Measurements from ENCODE around the gene TMEM245.

TMEM245 gene

GRCh38 chr9:109119439-109120203 is at the start of gene TMEM245:
Gene TMEM245 (minus strand): TSS chr9:109119947. CDS start chr9:109119913, 34 bp downstream.
- peak; percentile 98 for DNase-seq (ENCODE audit: low spot score)

GRCh38 chr9:109168170-109168569 is 48.4 kb upstream of the TMEM245 start:
- DNase-seq (ENCODE audit: low spot score) = no peak

- no peak for DNase-seq (ENCODE audit: low spot score)
Measured at GRCh38 chr9:109167716-109168115, 48.0 kb upstream of the TMEM245 start.

- DNase-seq (ENCODE audit: low spot score) = no peak
Measured at GRCh38 chr9:109166771-109167601, 47.2 kb upstream of the TMEM245 start, which contains the start of gene FRRS1L. Gene FRRS1L (minus strand): TSS chr9:109167249. CDS start chr9:109167138, 111 bp downstream.

- no peak for DNase-seq (ENCODE audit: low spot score)
Measured at GRCh38 chr9:109166171-109166770, 46.5 kb upstream of the TMEM245 start.

GRCh38 chr9:109164042-109164441 is 44.3 kb upstream of the TMEM245 start:
- no peak for DNase-seq (ENCODE audit: low spot score)

GRCh38 chr9:109163194-109163593 is 43.4 kb upstream of the TMEM245 start:
- DNase-seq (ENCODE audit: low spot score) = no peak

GRCh38 chr9:109162677-109163076 is 42.9 kb upstream of the TMEM245 start:
- no peak for DNase-seq (ENCODE audit: low spot score)

- DNase-seq (ENCODE audit: low spot score) = no peak
Measured at GRCh38 chr9:109161471-109161870, 41.7 kb upstream of the TMEM245 start.

GRCh38 chr9:109159583-109159982 is 39.8 kb upstream of the TMEM245 start:
- no peak for DNase-seq (ENCODE audit: low spot score)

GRCh38 chr9:109158651-109159050 is 38.9 kb upstream of the TMEM245 start:
- DNase-seq (ENCODE audit: low spot score) = no peak

GRCh38 chr9:109156708-109157107 is 37.0 kb upstream of the TMEM245 start:
- no peak for DNase-seq (ENCODE audit: low spot score)

- DNase-seq (ENCODE audit: low spot score) = no peak
Measured at GRCh38 chr9:109150925-109151545, 31.3 kb upstream of the TMEM245 start.

GRCh38 chr9:109149722-109150121 is 30.0 kb upstream of the TMEM245 start:
- no peak for DNase-seq (ENCODE audit: low spot score)

- no peak for DNase-seq (ENCODE audit: low spot score)
Measured at GRCh38 chr9:109149089-109149488, 29.3 kb upstream of the TMEM245 start.

- no peak for DNase-seq (ENCODE audit: low spot score)
Measured at GRCh38 chr9:109145051-109145450, 25.3 kb upstream of the TMEM245 start.

- DNase-seq (ENCODE audit: low spot score) = no peak
Measured at GRCh38 chr9:109143881-109144562, 24.3 kb upstream of the TMEM245 start.

- DNase-seq (ENCODE audit: low spot score) = no peak
Measured at GRCh38 chr9:109141375-109141774, 21.6 kb upstream of the TMEM245 start.

GRCh38 chr9:109139851-109140250 is 20.1 kb upstream of the TMEM245 start:
- no peak for DNase-seq (ENCODE audit: low spot score)

- no peak for DNase-seq (ENCODE audit: low spot score)
Measured at GRCh38 chr9:109138421-109138820, 18.7 kb upstream of the TMEM245 start.

- DNase-seq (ENCODE audit: low spot score) = no peak
Measured at GRCh38 chr9:109134167-109134578, 14.4 kb upstream of the TMEM245 start.

- no peak for DNase-seq (ENCODE audit: low spot score)
Measured at GRCh38 chr9:109133533-109133932, 13.8 kb upstream of the TMEM245 start.
